Measurements from ENCODE around the gene CTSH.
"Not testable (repeated sequence)": the region's sequence is repeated elsewhere in the genome, so short reads cannot be mapped to it uniquely, and the experiment has no call there.

Gene CTSH

DNA sequence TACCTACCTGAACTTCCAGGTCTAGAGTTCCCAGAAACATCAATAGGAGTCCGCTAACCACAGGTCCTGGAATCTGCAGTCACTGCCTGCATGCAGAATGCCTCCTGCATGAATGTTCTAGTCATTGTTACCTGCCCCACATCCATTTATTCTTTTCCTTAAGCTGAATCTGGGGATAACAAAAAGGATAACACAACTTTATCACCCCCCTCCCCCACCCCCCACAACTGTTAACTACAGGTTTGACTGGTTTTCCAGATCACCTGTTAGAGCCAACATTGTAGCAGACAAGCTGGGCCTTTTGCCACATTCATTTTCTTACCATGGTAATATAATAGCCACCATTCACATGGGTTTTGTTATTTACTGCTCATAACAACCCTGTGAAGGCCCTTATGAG, 4.6 kb upstream of the CTSH start:
- DNase-seq (ENCODE audit: low read depth, low spot score): no peak
- H3K4me3 ChIP-seq (ENCODE audit: low read length): no peak overlapping the region

DNA sequence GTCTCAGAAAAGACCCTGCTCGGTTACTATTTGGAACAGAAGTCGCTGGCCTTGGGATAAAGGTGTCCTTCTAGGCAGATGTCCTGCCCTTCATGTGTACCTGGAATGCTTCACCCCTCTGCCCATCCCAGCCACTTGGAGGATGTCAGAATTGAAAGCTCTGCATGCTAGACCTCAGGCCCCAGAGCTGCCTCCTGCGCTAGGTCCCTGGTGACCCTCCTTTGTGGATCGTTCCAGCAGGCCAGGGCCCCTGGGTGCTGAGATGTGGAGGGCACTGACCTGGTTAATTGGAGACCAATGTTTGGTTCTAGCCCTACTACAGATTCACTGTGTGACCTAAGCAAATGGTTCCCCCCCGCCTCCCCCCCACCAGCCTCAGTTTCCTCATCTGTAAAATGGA, 2.7 kb upstream of the CTSH start:
- no peak for DNase-seq (ENCODE audit: low read depth, low spot score)
- H3K4me3 ChIP-seq (ENCODE audit: low read length): no peak overlapping the region

DNA sequence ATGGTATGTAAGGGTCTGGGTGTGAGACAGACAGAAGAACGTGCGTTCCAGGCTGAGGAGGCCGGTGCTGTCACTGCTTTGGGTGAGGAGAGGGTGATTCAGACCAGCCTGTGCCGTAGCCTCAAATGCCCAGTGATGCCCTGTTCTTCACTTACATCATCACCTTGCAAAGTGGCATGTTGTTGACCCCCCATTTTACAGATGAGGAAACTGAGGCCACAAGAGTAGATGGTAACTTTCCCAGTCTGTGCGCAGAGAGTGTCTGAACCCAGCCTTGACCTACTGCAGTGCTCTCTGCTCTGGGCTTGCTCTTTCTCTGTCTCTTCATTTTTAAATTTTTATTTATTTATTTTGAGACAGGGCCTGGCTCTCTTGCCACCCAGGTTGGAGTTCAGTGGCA, 1.6 kb upstream of the CTSH start:
- no peak for DNase-seq (ENCODE audit: low read depth, low spot score)
- H3K4me3 ChIP-seq (ENCODE audit: low read length): no peak overlapping the region

DNA sequence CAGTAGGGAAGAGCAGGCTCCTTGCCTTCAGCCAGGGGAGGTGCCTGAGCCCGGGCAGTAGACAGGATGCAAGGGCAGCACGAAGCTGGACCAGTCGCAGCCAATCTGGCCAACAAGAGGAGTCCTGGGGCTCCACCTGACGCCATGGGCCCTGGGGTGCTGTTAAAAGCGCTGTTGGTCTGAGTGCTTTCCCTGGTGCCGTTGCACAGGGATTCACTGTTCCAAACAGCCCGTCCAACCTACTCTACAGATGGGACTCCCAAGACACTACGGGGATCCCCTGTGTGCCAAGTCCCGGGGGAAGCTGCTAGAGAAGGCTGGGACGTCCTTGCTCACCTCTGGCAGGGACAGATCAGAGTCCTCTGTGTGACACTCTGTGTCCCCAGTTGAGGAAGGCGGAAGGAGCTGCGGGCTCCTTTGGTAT, 632 bp downstream of the CTSH start:
- H3K4me3 ChIP-seq (ENCODE audit: low read length): no peak overlapping the region
- DNase-seq (ENCODE audit: low read depth, low spot score): no peak

DNA sequence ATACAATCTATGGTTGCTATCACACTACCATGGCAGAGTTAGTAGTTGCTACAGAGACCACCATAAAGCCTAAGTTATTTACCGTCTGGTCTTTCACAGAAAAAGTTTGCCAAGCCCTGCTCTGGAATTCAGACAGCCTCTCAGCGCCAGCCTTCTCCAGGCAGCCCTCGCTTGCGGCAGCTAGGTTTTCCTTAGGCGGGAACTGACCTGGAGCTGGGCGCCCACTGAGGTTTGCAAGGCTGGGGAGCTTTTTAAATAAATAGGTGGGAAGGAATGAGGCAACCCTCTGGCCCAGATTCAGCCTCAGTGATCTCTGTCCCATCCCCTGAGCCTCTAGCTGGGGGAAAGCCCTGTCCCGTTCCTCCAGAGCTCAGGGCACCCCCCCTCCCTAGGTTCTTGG, 1.2 kb downstream of the CTSH start:
- DNase-seq (ENCODE audit: low read depth, low spot score): no peak
- no peak overlapping the region for H3K4me3 ChIP-seq (ENCODE audit: low read length)

DNA sequence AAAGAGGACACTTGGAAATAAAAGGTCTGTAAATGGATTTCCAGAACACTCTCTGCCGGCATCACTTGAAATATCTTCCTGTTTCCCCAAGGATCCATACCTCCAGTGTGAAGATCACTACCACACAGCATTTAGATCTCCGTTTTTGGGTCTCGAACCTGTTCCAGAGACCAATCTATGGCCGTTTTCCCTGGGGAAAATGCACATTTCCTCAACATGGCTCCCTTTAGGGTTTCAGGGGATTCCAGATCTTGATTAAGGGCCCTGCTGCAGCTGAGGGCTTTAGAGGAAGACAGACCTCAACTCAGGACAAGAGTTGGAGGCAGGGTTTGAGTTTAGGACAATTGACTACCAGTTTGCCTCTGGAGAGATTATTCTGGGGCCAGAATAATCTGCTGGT, 2.1 kb downstream of the CTSH start:
- no peak overlapping the region for H3K4me3 ChIP-seq (ENCODE audit: low read length)

DNA sequence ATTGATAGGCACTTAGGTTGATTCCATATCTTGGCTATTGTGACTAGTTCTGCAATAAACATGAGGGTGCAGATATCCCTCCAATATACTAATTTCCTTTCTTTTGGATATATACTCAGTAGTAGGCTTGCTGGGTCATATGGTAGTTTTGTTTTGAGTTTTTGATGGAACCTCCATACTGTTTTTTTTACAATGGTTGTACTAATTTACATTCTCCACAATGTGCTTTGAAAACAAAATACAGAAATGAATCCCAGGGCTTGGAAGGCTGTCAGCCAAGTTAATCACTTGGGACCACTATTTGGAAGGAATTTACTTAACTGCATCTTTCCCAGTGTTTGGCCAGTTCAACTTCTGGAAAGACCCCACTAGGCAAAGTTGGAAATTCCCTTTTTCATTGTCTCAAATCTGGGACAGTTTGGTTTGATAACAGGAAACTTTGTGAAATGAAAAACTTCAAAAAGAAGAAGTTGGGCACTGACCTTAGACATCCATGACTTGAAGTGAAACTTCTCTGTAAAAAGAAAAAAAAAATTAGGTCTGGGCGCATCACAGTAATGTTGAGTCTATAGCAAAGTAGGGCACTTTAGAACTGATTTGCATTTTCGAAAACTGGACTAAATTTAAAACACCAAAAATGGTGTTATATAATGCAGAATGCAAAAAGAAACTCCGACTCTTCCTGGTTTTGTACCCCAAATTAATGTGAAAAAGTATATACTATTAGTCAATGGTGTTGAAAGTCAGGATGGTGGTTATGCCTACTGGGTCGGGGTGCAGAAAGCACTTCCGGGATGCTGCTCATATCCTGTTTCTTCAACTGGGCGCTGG, 6.0 kb downstream of the CTSH start:
- no peak overlapping the region for H3K4me3 ChIP-seq (ENCODE audit: low read length)
- DNase-seq (ENCODE audit: low read depth, low spot score): no peak

More for the DNA sequence above, 2.1 kb downstream of the CTSH start:
- DNase-seq (ENCODE audit: low read depth, low spot score): no peak

DNA sequence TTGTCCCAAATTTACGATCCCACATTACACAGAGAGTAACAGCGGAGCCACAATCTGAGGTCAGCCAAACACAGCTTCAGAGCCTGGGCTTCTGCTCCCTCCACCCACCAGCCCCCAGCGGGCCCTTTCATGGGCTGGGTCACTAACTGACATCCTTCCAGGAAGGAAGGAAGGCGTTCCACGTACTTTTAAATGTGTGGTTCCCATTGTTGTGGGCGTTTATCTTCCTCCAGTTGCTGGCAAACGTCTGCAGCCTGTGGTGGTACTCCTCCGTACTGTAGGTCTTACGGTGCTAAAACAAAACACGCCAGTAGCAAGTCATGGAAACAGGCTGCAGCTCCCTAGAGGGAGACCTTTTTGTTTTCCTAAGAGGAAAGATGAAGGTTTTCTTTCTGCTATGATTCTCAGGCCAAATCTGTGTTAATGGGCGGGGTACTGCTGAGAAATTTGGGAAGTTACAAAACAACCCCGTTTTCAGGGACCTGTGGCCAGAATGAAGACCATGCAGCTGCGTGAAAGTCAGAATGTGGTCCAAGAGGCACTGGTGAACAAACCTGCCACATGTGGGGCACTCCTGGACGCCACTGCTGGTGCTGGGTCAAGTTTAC, 7.6 kb downstream of the CTSH start:
- DNase-seq (ENCODE audit: low read depth, low spot score): peak; percentile 87

DNA sequence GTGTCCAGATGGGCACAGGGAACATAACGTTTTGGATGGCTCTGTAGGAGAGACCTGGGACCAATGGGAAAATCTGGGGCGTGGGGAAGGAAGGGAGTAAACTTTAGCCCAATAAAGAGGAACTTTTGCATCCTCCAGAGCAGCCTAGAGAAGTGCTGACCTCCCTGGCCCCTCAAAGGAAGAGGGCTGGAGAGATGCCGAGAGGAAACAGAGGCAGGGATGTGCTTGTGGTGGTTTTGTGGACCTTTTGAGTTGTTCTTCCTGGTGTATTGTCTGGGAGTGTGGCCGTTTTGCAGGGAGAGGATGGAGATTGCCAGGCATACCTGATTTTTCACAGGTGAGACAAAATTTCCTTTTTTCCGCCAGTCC, 10.2 kb downstream of the CTSH start:
- no peak overlapping the region for H3K4me3 ChIP-seq (ENCODE audit: low read length)

More for the DNA sequence above, 7.6 kb downstream of the CTSH start:
- peak overlapping the region; percentile 35 for H3K4me3 ChIP-seq (ENCODE audit: low read length)

DNA sequence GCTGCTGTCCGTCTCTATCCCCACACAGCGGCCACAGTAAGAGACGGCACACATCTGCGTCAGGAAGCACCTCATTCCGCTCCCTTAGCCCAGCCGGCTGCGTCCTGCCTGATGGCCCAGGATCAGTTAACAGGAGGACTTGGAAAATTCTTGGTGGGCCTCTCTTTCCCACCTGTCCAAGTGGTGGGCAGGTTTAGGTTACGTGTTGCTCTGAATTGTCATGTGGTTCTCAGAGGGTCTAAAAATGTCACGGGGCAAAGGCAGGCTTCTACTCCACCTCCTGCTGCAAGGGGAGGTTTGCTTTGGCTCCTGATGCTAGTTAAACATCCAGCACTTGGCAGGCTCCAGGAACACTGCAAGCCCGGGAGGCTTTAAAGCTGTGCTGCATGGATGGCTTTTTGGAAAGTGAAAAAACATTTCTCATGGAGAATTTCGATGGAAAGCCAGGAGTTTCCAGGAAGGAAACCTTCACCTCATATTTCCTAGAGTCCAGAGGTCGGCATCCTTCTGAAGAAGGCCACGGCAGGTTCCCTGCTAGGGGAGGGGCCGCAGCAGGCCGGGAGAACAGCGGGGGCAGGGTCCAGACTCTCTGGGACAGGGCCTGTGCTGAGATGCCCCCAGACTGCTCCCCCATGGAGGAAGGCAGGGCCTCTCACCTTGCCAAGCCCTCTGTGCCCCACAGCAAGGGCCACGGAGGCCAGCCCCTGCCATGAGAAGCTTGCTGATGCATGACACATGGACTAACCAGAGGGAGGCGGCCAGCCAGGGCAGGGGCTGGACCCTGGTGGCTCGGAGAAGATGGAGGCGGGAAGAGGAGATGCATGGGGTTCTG, 10.8 kb downstream of the CTSH start:
- H3K4me3 ChIP-seq (ENCODE audit: low read length): no peak overlapping the region

More for the DNA sequence above, 10.2 kb downstream of the CTSH start:
- no peak for DNase-seq (ENCODE audit: low read depth, low spot score)

DNA sequence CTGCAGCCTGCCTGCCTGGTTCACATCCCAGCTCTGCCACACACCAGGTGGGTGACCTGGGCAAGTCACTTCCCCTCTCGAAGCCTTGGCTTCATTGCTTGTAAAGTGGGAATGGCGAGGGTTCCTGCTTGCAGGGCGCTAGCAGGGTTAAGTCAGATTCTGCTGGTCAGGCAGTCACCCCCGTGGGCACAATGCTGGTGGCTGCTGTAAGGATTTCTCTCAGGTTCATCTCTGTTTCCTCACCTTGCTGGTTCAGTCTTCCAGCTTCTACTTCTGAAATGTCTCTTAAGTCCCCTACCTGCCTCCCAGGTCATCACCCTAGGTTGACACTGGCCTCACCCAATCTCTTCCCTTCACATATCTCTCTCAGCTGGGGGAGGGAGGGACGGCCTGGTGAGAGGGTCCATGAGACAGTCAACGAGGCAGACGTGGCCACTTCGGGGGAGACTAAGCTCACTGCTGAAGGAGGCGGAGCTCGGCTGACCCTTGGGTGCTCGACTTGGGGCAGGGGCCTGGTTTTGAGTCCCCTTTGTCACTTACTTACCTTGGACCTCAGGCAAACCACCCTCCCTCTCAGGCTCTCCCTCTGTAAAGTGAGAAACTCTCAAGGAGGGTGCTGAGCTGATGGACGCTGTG, 11.5 kb downstream of the CTSH start:
- no peak for DNase-seq (ENCODE audit: low read depth, low spot score)
- H3K4me3 ChIP-seq (ENCODE audit: low read length): no peak overlapping the region

More for the DNA sequence above, 10.8 kb downstream of the CTSH start:
- no peak for DNase-seq (ENCODE audit: low read depth, low spot score)

DNA sequence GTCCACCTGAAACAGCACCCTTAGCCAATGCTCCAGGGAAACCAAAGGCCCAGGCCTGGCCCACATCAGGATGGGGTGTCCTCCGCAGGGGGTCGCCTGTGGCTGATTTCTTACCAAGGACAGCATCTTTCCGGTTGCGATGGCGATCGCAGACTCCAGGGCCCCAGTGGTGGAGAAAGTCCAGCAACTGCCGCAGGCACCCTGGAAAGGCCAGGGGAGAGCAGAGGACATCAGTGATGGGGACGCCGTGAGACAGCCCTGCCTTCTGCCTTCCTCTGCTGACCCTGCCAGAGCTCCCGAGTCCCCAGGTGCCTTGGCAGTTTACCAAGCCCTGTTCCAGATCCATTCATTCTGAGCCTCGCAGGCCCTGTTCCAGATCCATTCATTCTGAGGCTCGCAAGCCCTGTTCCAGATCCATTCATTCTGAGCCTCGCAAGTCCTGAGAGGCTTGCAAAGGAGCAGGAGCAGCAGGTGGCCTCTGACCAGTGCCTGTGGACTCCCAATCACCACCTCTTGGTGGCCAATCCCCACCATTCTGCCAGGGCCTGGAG, 12.5 kb downstream of the CTSH start:
- no peak for DNase-seq (ENCODE audit: low read depth, low spot score)
- H3K4me3 ChIP-seq (ENCODE audit: low read length): no peak overlapping the region

DNA sequence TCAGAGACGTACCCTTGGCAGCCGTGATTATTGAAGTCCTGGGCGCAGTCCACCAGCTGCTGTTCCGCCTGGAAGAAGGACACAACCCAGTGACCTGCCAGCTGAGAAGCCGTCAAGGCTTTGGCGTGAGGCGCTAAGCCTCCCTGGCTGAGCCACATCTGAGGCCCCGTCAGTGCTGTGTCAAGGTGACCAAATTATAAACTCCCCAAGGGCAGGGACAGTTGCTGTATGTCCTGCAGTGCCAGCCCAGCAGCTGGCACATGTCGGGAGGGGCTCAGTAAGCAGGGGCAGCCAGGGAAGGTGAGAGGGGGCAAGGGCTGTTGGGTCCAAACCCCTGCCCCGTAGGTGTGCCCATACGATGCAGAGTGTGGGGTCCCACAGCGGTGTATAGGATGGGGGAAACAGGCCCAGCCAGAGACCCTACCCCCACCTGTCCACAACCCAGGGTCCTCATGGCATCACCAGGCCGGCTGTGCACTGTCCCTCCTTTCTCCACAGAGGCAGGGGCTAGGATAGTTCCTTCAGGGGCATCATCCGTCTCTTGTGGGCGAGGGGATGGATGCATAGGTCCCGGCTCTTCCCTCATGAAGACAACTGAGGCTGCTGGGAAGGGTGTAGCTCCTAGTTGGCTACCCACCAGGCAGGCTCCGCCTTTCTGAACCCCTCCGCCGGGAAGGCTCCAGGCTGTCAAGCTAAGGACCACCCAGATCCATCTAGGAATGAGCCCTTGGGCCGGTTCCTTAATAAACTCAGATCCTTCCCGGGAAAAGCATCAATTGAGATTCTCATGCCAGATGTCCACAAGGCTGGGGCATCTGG, 13.2 kb downstream of the CTSH start:
- no peak for DNase-seq (ENCODE audit: low read depth, low spot score)
- H3K4me3 ChIP-seq (ENCODE audit: low read length): no peak overlapping the region

DNA sequence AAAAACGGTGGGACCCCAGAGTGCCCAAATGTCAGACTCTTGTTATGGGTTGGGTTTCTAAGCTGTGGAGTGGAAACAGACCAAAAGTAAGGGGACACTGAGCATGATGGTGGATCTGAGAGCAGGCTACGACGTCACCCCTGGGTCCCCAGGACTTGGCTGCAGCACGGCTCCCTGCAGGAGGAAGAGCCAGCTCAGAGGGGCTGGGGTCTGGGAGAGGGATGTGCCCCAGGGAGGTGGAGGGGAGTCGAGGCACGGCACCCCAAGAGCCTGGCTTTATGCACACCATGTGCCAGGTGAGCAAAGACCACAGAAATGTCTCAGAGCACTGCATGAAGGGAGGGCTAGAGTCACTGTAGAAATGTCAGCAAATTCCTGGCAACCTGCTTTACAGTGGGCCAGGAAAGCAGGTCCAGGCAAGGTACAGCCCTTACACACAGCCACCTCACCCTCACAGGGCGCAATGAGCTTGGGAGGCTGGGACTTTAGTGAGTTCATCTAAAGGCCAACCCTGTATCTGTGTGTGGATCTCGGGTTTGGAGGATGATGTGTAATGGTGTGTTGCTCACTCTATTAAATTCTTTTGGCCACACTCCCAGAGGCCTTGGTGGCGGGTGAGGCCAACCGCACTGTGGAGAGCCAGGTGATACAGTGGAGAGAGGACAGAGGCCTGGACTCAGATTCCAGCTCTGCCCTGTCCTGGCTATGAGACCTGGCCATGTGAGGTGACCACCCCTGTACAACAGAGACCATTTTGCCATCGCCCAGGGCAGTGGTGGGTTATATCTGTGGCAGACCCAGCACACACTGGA, 14.1 kb downstream of the CTSH start:
- DNase-seq (ENCODE audit: low read depth, low spot score): no peak

DNA sequence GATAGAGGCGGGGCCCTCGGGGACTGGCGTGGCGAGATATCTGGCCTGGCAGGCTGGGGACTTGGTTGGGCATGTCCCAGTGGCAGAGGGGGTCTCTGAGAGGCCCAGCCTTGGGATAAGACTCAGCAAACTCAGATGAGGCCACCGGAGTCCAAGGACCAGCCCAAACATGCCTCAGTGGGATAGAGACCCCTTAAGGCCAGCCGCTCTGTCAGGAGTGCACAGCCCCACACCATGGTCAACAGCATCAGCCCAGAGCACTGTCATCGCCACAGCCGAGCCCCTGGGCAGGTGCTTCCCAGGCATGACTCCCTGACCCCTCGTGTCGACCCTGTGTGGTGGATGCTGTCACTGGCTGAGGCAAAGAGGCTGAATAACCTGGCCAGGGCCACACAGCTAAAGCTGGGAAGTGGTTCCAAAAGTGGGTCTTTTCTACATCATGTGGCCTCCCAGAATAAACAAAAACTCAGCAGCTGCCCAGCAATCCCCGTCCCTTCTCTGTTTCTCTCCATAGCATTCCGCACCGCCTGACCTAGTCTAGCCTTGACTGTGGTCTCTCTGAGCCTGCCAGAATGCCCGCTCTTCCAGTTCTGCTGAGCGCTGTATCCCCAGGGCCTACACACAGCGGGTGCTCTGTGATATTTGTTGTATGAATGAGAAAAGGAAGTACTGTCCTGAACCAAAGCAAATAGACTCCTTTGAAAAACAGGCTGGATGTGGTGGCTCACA, 15.1 kb downstream of the CTSH start:
- H3K4me3 ChIP-seq (ENCODE audit: low read length): no peak overlapping the region
- no peak for DNase-seq (ENCODE audit: low read depth, low spot score)

More for the DNA sequence above, 14.1 kb downstream of the CTSH start:
- no peak overlapping the region for H3K4me3 ChIP-seq (ENCODE audit: low read length)

DNA sequence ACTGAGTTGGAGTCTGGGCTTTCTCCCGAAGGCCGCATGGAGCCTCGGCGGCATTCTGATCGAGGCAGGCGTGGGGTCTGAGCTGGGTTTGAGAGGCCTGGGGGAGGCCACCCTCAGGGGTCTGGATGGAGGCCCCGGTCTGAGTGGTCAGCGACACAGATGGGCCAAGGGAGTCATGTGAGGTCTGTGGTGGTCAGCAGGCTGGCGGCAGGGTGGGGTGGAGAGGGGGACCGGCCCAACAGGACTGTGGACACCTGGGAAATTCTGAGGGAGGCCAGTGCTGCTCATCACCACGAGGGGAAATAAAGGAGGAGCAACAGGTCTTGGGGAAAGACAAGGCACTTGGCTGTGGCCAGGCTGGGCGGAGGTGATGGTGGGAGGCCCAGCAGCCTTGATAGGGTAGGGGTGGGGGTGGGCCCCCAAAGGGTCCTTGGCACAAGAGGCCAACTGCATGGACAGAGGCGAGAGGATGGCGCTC, 16.2 kb downstream of the CTSH start:
- no peak for DNase-seq (ENCODE audit: low read depth, low spot score)
- H3K4me3 ChIP-seq (ENCODE audit: low read length): no peak overlapping the region

DNA sequence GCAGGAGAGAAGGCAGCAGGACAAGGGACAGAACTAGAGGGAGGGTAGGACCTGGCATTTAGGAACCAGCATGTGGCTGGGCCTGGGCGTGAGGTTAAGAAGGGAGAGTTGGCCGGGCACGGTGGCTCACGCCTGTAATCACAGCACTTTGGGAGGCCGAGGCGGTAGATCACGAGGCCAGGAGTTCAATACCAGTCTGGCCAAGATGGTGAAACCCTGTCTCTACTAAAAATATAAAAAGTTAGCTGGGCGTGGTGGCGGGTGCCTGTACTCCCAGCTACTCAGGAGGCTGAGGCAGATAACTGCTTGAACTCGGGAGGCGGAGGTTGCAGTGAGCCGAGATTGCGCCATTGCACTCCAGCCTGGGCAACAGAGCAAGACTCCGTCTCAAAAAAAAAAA, 16.7 kb downstream of the CTSH start:
- not testable (repeated sequence) for DNase-seq (ENCODE audit: low read depth, low spot score); H3K4me3 ChIP-seq (ENCODE audit: low read length)
